Measurements from ENCODE around the gene SLC45A1.

GRCh38 chr1:8355439-8356255 is 37.7 kb downstream of the SLC45A1 start:
- TF ChIP-seq, protein P1, sequence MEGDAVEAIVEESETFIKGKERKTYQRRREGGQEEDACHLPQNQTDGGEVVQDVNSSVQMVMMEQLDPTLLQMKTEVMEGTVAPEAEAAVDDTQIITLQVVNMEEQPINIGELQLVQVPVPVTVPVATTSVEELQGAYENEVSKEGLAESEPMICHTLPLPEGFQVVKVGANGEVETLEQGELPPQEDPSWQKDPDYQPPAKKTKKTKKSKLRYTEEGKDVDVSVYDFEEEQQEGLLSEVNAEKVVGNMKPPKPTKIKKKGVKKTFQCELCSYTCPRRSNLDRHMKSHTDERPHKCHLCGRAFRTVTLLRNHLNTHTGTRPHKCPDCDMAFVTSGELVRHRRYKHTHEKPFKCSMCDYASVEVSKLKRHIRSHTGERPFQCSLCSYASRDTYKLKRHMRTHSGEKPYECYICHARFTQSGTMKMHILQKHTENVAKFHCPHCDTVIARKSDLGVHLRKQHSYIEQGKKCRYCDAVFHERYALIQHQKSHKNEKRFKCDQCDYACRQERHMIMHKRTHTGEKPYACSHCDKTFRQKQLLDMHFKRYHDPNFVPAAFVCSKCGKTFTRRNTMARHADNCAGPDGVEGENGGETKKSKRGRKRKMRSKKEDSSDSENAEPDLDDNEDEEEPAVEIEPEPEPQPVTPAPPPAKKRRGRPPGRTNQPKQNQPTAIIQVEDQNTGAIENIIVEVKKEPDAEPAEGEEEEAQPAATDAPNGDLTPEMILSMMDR (IDR thresholded peaks at IDR 0.05), result no peak
- no peak for TF ChIP-seq EP300 (IDR thresholded peaks at IDR 0.05)

All from gastroesophageal sphincter (tissue), 3 donors.